Erythroblast (primary cell): Measurements from ENCODE around the gene PLCB4.

Experiments used
- GATA1 ChIP-seq: IDR thresholded peaks from 2 replicates; pipeline ENCODE4 v1.6.1; 2011; ENCODE audit warnings: low read depth, mild to moderate bottlenecking, control low read depth, low read length, moderate library complexity
- POLR2A ChIP-seq: IDR thresholded peaks from 2 replicates; pipeline ENCODE4 v1.6.1; 2011; ENCODE audit warnings: mild to moderate bottlenecking, low read length

- no peak for TF ChIP-seq POLR2A
- no peak for TF ChIP-seq GATA1
Measured at GRCh38 chr20:9262653-9263194, 193.8 kb downstream of the PLCB4 start.
